ENCODE measurements around the gene FNDC11.
"Not testable (repeated sequence)": the region's sequence is repeated elsewhere in the genome, so short reads cannot be mapped to it uniquely, and the experiment has no call there.

The FNDC11 gene

GRCh38 chr20:63567386-63568169 lies 13.6 kb downstream of the FNDC11 start:
- DNase-seq (ENCODE audit: low read depth), result peak; percentile 75

- DNase-seq (ENCODE audit: low read depth), result no peak
Measured at GRCh38 chr20:63568170-63568981, 14.4 kb downstream of the FNDC11 start.

- DNase-seq (ENCODE audit: low read depth), result no peak
Measured at GRCh38 chr20:63568986-63569949, 15.3 kb downstream of the FNDC11 start.

GRCh38 chr20:63570281-63571086 lies 16.5 kb downstream of the FNDC11 start:
- DNase-seq (ENCODE audit: low read depth), result no peak

GRCh38 chr20:63571087-63571478 lies 17.1 kb downstream of the FNDC11 start:
- not testable (repeated sequence) for DNase-seq (ENCODE audit: low read depth)

- no peak for DNase-seq (ENCODE audit: low read depth)
Measured at GRCh38 chr20:63572071-63572787, 18.3 kb downstream of the FNDC11 start.

- no peak for DNase-seq (ENCODE audit: low read depth)
Measured at GRCh38 chr20:63572788-63573646, 19.1 kb downstream of the FNDC11 start.

GRCh38 chr20:63573647-63574131 lies 19.7 kb downstream of the FNDC11 start:
- DNase-seq (ENCODE audit: low read depth), result no peak

- DNase-seq (ENCODE audit: low read depth), result peak; percentile 67
Measured at GRCh38 chr20:63574156-63574828, 20.3 kb downstream of the FNDC11 start, which contains the start of gene HELZ2. Gene HELZ2 (minus strand): TSS chr20:63574239. CDS start chr20:63572385, 1,854 bp downstream.

- peak; percentile 51 for DNase-seq (ENCODE audit: low read depth)
Measured at GRCh38 chr20:63574829-63575743, 21.1 kb downstream of the FNDC11 start.

GRCh38 chr20:63576311-63576710 lies 22.4 kb downstream of the FNDC11 start:
- DNase-seq (ENCODE audit: low read depth), result no peak

GRCh38 chr20:63577317-63577894 lies 23.4 kb downstream of the FNDC11 start:
- no peak for DNase-seq (ENCODE audit: low read depth)

GRCh38 chr20:63578224-63579016 lies 24.5 kb downstream of the FNDC11 start:
- DNase-seq (ENCODE audit: low read depth), result no peak

GRCh38 chr20:63579017-63579694 lies 25.2 kb downstream of the FNDC11 start:
- no peak for DNase-seq (ENCODE audit: low read depth)

- DNase-seq (ENCODE audit: low read depth), result peak; percentile 60
Measured at GRCh38 chr20:63580796-63581461, 27.0 kb downstream of the FNDC11 start.
